Natural killer cell (primary cell): ENCODE measurements around the gene LRRC4B. TPM values are rescaled to one million over a fixed set of nuclear protein-coding genes. Genes with fewer than 3 reads are reported as not detected.
A peak's percentile ranks its signal among the peaks of the same experiment; 100 is the strongest.

Source experiments
- ATAC-seq, 3 donors: fragments of 150-1000 bp in 2 of 3; fragments of 200-7000 bp in 1 of 3; cut with Tn5 transposase; 1 replicate in 1 of 3; 2 replicates in 2 of 3; pipeline ENCODE4 v1.10.0; 2021; ENCODE audit warnings: mild to moderate bottlenecking in 2 of 3, moderate library complexity in 2 of 3
- DNase-seq, 2 donors: peaks; one replicate each; pipeline versions ENCODE4 v3.0.0 to v3.0.0-alpha.2; 2013 to 2021; ENCODE audit warnings: mixed read lengths in 1 of 2
- H3K27ac ChIP-seq: one replicate; pipeline ENCODE4 v1.5.1; 2013; ENCODE audit warnings: mild to moderate bottlenecking, low read length
- H3K27me3 ChIP-seq: one replicate; pipeline ENCODE4 v1.6.1; 2013; ENCODE audit warnings: low read length; ENCODE audit not compliant: control insufficient read depth, insufficient read depth
- H3K36me3 ChIP-seq: one replicate; pipeline ENCODE4 v1.6.1; 2013; ENCODE audit warnings: low read length; ENCODE audit not compliant: control insufficient read depth, insufficient read depth
- H3K4me1 ChIP-seq: one replicate; pipeline ENCODE4 v1.6.1; 2013; ENCODE audit warnings: low read length; ENCODE audit not compliant: control insufficient read depth, insufficient read depth
- H3K4me3 ChIP-seq: one replicate; pipeline ENCODE4 v1.5.1; 2013; ENCODE audit warnings: low read length
- H3K9me3 ChIP-seq: one replicate; pipeline ENCODE4 v1.6.1; 2013; ENCODE audit warnings: low read length; ENCODE audit not compliant: control insufficient read depth, insufficient read depth
- H3K27ac Mint-ChIP-seq, 2 donors: one replicate each; pipeline ENCODE4 v1.8.0; 2022; ENCODE audit warnings: mild to moderate bottlenecking in 2 of 2, mixed read lengths in 2 of 2, moderate library complexity in 1 of 2
- H3K27me3 Mint-ChIP-seq, 2 donors: one replicate each; pipeline ENCODE4 v1.8.0; 2022; ENCODE audit warnings: low read depth in 2 of 2, mixed read lengths in 2 of 2
- H3K36me3 Mint-ChIP-seq: one replicate; pipeline ENCODE4 v1.8.0; 2022; ENCODE audit warnings: mixed read lengths
- H3K4me1 Mint-ChIP-seq, 2 donors: one replicate each; pipeline ENCODE4 v1.8.0; 2022; ENCODE audit warnings: mixed read lengths in 2 of 2
- H3K4me3 Mint-ChIP-seq: one replicate; pipeline ENCODE4 v1.8.0; 2022; ENCODE audit warnings: mild to moderate bottlenecking, moderate library complexity, mixed read lengths
- H3K9me3 Mint-ChIP-seq, 2 donors: one replicate each; pipeline ENCODE4 v1.8.0; 2022; ENCODE audit warnings: mixed read lengths in 2 of 2
- WGBS: methylation state at CpG from one replicate; pipeline ENCODE4 v1.1.7; 2013; ENCODE audit warnings: missing lambda C conversion rate; ENCODE audit not compliant: insufficient coverage; 5-methylcytosine and 5-hydroxymethylcytosine counted together
- intact Hi-C: fragments of 100-400 bp; cut with micrococcal nuclease; formaldehyde crosslinking; loops from one replicate; pipeline ENCODE4 v1.14.2; 2022
- total RNA-seq, 4 donors: library from RNA; stranded (reverse); fragments of 120-200 nt in 1 of 4; gene quantifications; one replicate each; pipeline versions ENCODE4 v1.2.3 to v1.2.4, GENCODE V29; 2013 to 2022
- TF ChIP-seq, protein P1 (sequence below): fragments of 200-600 bp; IDR thresholded peaks from one replicate; pipeline ENCODE4 v1.8.0; 2022; ENCODE audit warnings: antibody characterized with exemption

LRRC4B gene
- total RNA-seq, 3 donors from 2014 or later (not counting 1 experiment from before 2014, with no cell fraction given), result not detected

DNA sequence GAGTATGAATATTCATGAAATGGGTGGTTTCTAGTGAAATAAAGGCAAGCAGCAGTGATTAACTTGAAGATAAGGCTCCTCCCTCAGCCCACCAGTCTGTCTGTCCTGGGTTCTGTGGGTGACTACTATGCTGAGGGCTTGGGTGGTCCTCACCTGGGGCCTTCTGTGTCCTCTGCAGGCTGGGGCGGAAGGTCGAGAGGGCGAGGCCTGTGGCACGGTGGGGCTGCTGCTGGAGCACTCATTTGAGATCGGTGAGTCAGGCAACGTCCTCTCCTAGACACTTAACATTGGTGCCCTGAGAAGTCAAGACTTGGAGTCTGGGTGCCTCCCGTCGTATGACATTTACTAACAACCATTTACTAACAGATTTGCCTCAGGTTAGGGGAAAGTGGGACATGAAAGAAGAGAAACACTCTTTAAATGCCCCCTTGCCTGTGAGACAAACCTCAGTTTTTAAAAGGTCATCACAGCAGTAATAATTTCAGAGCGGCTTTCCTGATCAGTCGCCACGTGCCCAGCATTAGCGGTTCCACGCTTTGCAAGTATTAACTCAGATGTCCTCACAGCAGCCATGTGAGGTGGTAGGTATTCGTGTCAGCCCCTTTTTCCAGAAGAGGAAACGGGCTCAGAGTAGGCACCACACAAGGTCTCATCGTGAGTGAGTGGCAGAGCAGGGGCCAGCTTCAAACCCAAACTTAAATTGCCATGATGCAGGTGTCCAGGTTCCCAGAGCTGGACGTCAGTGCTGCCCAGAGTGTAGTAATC lies 90.3 kb downstream of the LRRC4B start:
- Histone ChIP-seq H3K27ac (no peak overlapping the region), H3K36me3 (peaks cover 36% of the 10 kb centered on the region), H3K27me3 (no peaks in the 10 kb centered on the region), H3K4me3 (no peak overlapping the region), H3K4me1 (peaks cover 25% of the 10 kb centered on the region), H3K9me3 (peaks cover 3% of the 10 kb centered on the region)
- H3K9me3 Mint-ChIP-seq, result no peaks in the 10 kb centered on the region
- no peaks in the 10 kb centered on the region for H3K27me3 Mint-ChIP-seq
- WGBS, result 97% methylated on average over 15 of the region's 17 CpGs
- peaks cover 30 to 48% of the 10 kb centered on the region in 2 donors for H3K4me1 Mint-ChIP-seq
- intact Hi-C loops, result loop anchor here (5.0 kb wide), 1 partner anchor 121 kb away; no protein-coding TSS in a partner anchor
- DNase-seq, result no peak
- TF ChIP-seq, protein P1, sequence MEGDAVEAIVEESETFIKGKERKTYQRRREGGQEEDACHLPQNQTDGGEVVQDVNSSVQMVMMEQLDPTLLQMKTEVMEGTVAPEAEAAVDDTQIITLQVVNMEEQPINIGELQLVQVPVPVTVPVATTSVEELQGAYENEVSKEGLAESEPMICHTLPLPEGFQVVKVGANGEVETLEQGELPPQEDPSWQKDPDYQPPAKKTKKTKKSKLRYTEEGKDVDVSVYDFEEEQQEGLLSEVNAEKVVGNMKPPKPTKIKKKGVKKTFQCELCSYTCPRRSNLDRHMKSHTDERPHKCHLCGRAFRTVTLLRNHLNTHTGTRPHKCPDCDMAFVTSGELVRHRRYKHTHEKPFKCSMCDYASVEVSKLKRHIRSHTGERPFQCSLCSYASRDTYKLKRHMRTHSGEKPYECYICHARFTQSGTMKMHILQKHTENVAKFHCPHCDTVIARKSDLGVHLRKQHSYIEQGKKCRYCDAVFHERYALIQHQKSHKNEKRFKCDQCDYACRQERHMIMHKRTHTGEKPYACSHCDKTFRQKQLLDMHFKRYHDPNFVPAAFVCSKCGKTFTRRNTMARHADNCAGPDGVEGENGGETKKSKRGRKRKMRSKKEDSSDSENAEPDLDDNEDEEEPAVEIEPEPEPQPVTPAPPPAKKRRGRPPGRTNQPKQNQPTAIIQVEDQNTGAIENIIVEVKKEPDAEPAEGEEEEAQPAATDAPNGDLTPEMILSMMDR, result no peak
- H3K27ac Mint-ChIP-seq, result peak overlapping the region; percentile 91 to 99
- H3K4me3 Mint-ChIP-seq, result peak overlapping the region; percentile 99
- no peak for ATAC-seq
- H3K36me3 Mint-ChIP-seq, result no peaks in the 10 kb centered on the region

DNA sequence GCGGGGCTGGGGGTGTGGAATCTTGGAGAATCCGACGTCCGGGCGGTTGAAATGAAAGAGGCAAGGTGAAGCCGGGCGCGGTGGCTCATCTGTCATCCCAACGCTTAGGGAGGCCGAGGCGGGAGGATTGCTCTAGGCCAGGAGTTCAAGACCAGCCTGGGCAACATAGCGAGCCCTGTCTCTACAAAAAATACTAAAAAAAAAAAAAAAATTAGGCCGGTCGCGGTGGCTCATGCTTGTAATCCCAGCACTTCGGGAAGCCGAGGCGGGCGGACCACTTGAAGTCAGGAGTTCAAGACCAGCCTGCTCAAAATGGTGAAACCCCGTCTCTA lies 91.4 kb downstream of the LRRC4B start:
- H3K9me3 Mint-ChIP-seq, result no peaks in the 10 kb centered on the region
- Histone ChIP-seq H3K4me1 (peaks cover 25% of the 10 kb centered on the region), H3K9me3 (peaks cover 3% of the 10 kb centered on the region), H3K27me3 (no peaks in the 10 kb centered on the region), H3K4me3 (peak overlapping the region; percentile 78), H3K27ac (peak overlapping the region; percentile 76), H3K36me3 (peaks cover 31% of the 10 kb centered on the region)
- TF ChIP-seq, protein P1, result no peak
- WGBS, result 21% methylated on average over 20 of the region's 20 CpGs
- intact Hi-C loops, result loop anchor here (1.0 to 5.0 kb wide), 2 partner anchors 34 to 120 kb away; partner anchors contain the start of gene JOSD2
- H3K4me3 Mint-ChIP-seq, result peak overlapping the region; percentile 99
- peak overlapping the region; percentile 91 to 99 for H3K27ac Mint-ChIP-seq
- H3K27me3 Mint-ChIP-seq, result no peaks in the 10 kb centered on the region
- H3K4me1 Mint-ChIP-seq, result peaks cover 30 to 48% of the 10 kb centered on the region in 2 donors
- DNase-seq (no peak), ATAC-seq (no peak)
- no peaks in the 10 kb centered on the region for H3K36me3 Mint-ChIP-seq

DNA sequence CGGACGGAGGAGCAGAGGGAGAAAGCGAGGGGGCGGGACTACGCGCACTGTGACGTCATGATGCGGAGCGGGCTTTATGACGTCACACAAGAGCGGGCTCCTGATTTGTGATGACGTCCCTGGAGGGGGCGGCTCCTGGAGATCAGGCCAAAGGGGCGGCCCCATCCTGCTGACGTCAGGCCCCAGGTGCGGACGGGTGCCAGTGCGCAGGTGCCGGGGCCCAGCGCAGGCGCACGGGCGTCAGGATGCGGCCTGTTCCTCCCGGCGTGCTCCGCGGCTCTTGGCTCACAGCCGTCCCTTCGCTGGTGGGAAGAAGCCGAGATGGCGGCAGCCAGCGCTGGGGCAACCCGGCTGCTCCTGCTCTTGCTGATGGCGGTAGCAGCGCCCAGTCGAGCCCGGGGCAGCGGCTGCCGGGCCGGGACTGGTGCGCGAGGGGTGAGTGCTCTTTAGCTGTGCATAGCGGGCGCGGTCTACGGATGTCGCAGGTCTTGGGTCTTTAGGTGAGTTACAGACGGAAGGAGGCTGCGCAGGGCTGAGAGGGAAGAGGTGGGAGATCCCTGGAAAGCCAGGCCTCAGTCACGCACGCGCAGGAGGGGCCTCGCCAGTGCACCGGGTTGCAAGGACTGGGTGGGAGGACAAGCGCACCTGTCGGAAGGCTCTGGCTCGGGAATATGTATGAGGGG lies 91.9 kb downstream of the LRRC4B start, which contains the start of the genes EMC10 and GARIN5A:
EMC10 (plus strand) TSS at position 284 of the 683 bp plus-strand sequence; CDS start at position 322, 38 bp downstream.
GARIN5A (minus strand) TSS at position 625 of the 683 bp plus-strand sequence; CDS start at position 165, 460 bp downstream.
- 5% methylated on average over 58 of the region's 58 CpGs for WGBS
- no peaks in the 10 kb centered on the region for H3K27me3 Mint-ChIP-seq
- H3K36me3 Mint-ChIP-seq, result no peaks in the 10 kb centered on the region
- ATAC-seq, result peak; percentile 94 to 96 (median 96)
- H3K27ac ChIP-seq, result peak within 1 kb of the TSS; percentile 76
- peak within 1 kb of the TSS; percentile 99 for H3K4me3 Mint-ChIP-seq
- peaks cover 3% of the 10 kb centered on the region for H3K9me3 ChIP-seq
- H3K4me3 ChIP-seq, result peak within 1 kb of the TSS; percentile 78
- H3K27ac Mint-ChIP-seq, result peak within 1 kb of the TSS; percentile 91 to 99
- intact Hi-C loops, result loop anchor here (1.0 to 5.0 kb wide), 2 partner anchors 35 to 119 kb away; partner anchors contain the start of gene JOSD2
- H3K4me1 Mint-ChIP-seq, result peaks cover 30 to 48% of the 10 kb centered on the region in 2 donors
- no peaks in the 10 kb centered on the region for H3K27me3 ChIP-seq
- no peaks in the 10 kb centered on the region for H3K9me3 Mint-ChIP-seq
- peaks cover 25% of the 10 kb centered on the region for H3K4me1 ChIP-seq
- H3K36me3 ChIP-seq, result peaks cover 29% of the 10 kb centered on the region
- DNase-seq, result peak; percentile 94 to 98
- TF ChIP-seq, protein P1, result no peak
